Omental fat pad (tissue), 4 donors: ENCODE data around the gene SMPD3. TPM values are rescaled to one million over a fixed set of nuclear protein-coding genes. Genes with fewer than 3 reads are reported as not detected.

Experiments used
- ATAC-seq: fragments of 150-250 bp; one replicate; pipeline ENCODE4 v1.9.1; 2016; ENCODE audit warnings: mild to moderate bottlenecking, moderate library complexity; ENCODE audit not compliant: low FRiP score
- DNase-seq: peaks from one replicate; pipeline ENCODE4 v3.0.0-alpha.2; 2019; ENCODE audit warnings: low spot score
- small RNA-seq: library from RNA; depleted of rRNA; stranded (forward); fragments of <200 nt; gene quantifications from one replicate; pipeline ENCODE3, GENCODE V24; 2016
- total RNA-seq, 4 donors: library from RNA; depleted of rRNA; stranded (reverse); fragments of >200 nt; gene quantifications; one replicate each; pipeline ENCODE4 v1.1.0, GENCODE V29; 2016
- TF ChIP-seq, protein P1 (sequence below), 3 donors: fragments of 450-650 bp; IDR thresholded peaks; one replicate each; pipeline ENCODE4 v1.5.1; 2016 to 2017; ENCODE audit warnings: antibody characterized with exemption in 3 of 3, mild to moderate bottlenecking in 3 of 3, moderate library complexity in 2 of 3

SMPD3 gene
- total RNA-seq, 4 donors from 2014 or later: 0.63 to 44.8 (median 8.1) TPM

DNA sequence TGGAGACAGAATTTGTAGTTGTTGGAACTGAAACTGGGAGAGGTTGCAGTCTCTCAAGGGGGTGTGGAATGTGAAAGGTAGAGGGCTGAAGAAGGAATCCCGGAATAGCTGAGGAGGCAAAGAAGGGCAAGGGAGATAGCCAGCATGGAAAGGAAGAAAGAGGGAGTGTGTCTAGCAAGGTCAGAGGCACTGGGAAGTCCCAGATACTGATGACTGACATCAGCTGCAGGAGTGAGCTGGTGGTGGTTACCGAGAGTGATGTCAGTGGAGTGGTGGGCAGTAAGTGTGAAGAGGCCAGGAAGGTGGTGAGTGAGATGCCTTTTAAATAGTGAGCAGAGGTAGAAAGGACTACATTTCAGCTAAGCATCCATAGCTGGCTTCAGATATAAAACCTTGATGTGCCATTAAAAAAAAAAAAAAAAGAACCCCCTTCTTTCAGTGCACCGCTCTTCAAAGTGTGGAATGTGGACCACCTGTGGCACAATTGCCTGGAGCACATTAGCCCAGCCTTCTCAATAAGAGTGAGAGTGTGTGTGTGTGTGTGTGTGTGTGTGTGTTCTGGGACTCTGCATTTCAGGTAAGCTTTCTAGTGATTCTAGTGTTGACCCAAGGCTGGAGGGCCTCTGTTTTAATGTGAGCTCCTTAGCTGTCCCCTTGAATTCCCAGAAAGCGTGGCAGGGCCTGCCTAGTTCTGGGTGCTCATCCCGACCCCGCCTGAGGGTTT is 129.0 kb downstream of the SMPD3 start:
- TF ChIP-seq, protein P1, sequence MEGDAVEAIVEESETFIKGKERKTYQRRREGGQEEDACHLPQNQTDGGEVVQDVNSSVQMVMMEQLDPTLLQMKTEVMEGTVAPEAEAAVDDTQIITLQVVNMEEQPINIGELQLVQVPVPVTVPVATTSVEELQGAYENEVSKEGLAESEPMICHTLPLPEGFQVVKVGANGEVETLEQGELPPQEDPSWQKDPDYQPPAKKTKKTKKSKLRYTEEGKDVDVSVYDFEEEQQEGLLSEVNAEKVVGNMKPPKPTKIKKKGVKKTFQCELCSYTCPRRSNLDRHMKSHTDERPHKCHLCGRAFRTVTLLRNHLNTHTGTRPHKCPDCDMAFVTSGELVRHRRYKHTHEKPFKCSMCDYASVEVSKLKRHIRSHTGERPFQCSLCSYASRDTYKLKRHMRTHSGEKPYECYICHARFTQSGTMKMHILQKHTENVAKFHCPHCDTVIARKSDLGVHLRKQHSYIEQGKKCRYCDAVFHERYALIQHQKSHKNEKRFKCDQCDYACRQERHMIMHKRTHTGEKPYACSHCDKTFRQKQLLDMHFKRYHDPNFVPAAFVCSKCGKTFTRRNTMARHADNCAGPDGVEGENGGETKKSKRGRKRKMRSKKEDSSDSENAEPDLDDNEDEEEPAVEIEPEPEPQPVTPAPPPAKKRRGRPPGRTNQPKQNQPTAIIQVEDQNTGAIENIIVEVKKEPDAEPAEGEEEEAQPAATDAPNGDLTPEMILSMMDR (IDR thresholded peaks at IDR 0.05): no peak

DNA sequence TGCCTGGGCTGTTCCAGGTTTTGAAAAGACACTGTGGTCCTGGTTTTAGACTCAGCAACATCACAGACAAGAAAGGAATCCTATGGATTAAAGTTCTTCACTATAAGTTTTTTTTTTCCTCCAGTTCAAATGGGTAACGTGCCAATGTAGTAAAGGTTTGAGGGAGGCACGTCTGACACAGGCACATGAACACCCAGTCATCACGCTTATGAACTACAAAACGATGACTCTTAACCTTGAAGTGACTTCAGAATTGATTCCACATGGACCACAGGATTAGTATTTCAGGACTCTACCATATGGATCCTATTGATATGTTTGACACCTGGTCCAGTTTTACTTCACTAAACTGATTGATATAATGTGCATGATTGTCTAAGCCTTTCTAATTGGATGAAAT is 135.2 kb downstream of the SMPD3 start:
- ATAC-seq (no peak), DNase-seq (no peak)
- TF ChIP-seq, protein P1 (IDR thresholded peaks at IDR 0.05): no peak

More for the DNA sequence above, 129.0 kb downstream of the SMPD3 start:
- DNase-seq: no peak
- no peak for ATAC-seq

DNA sequence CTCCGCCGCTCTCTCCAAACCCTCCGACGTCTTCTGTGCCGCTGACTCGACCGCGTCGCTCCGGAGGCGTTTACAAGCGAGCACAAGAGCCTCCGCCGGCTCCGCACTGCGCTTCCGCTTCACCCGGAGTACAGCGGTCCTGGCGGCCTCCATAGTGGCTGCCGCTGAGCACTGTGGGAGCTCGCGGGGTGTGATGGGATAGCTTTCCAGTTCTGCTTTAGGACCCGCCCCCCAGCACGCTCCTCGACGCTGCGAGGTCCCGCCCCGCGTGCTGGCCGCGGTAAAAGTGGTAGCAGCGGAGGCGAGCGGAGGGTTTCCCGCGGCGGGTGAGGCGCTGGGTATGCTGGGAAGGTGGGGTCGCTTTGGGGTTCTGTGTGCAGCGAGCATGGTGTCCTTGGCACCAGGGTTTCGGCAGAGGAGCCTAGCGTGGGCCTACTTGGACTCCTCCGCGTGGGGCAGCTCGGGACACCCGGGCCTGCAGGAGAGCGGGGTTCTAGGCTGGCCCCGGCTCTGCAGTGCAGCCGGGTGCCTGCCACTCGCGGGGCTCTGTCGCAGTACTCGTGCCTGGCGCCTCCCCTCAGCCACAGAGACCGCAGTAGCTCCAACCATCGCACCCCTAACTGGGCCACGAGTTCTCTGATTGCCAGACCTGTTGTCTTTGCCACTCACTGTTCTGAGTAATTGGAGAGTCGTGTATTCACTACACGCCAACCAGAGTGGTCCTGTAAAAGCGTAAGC is 137.4 kb downstream of the SMPD3 start, which contains the start of the genes PRMT7 and SLC7A6OS:
PRMT7 (plus strand) TSS at position 246 of the 738 bp plus-strand sequence. CDS start 4,961 bp downstream, outside the sequence.
SLC7A6OS (minus strand) TSS at position 173 of the 738 bp plus-strand sequence; CDS start at position 153, 20 bp downstream.
- TF ChIP-seq, protein P1 (IDR thresholded peaks at IDR 0.05): no peak
- DNase-seq (peak; percentile 64), ATAC-seq (peak; percentile 100)

DNA sequence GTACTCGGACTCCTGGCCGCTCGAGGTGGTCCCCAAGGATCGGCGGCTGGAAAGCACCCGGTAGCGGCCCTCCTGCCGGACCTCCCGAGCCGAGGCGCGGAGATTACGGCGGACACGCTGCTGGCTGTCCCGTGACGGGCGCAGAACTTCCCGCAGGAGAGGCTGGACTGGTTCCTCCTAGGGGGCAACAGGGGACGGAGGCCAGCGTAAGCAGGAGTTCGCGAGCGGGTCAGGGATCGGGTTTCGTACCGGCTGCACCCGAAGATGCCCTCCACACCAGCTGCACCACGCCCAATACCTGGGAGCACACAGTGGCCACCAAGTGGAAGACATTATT is 137.9 kb downstream of the SMPD3 start:
- TF ChIP-seq, protein P1 (IDR thresholded peaks at IDR 0.05): no peak
- DNase-seq (no peak), ATAC-seq (peak; percentile 47)

DNA sequence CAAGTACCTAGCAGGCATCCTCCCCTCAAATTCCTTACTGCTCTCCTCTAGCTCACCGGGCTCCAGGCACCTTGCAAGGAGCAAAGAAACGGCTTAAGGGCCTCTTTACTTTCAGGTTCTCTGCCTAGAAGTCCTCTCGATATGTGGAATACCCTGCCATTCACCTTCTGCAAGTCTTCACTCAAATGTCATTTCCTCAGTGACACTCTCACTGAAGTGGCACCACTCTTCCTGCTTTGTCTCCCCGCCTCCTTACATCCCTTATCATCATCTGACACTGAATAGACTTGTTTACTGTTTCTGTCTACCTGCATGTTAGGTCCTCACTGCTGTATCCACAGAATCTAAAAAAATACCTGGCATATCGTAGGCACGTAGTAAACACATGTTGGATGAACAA is 138.5 kb downstream of the SMPD3 start:
- no peak for ATAC-seq
- TF ChIP-seq, protein P1 (IDR thresholded peaks at IDR 0.05): no peak
- DNase-seq: no peak

Small RNA genes lying within 50 kb of the gene (small RNA-seq; reads per million reads assigned to genes)
- not detected for gene RF00019
- not detected for gene RNU4-30P

Other genes starting within 250 kb of the SMPD3 start
- gene ESRP2, start 212.4 kb downstream of the SMPD3 start, total RNA-seq: 1 to 10 TPM in 3 of 4 donors, not detected in 1; 1.9 to 6.5 (median 4.2) TPM
- gene PLA2G15, start 203.1 kb downstream of the SMPD3 start, total RNA-seq: 10 to 100 TPM; 24.0 to 42.9 (median 31.1) TPM
- 100 to 1,000 TPM; 129 to 181 (median 147) TPM for gene SLC7A6, start 184.0 kb downstream of the SMPD3 start, total RNA-seq
- 10 to 100 TPM in 3 of 4 donors, 1 to 10 TPM in 1; 7.2 to 19.7 (median 14.7) TPM for gene SLC7A6OS, start 137.6 kb downstream of the SMPD3 start, total RNA-seq
- 10 to 100 TPM; 22.3 to 56.7 (median 35.8) TPM for gene PRMT7, start 137.5 kb downstream of the SMPD3 start, total RNA-seq
- gene ZFP90, start 90.8 kb upstream of the SMPD3 start, total RNA-seq: 10 to 100 TPM; 12.8 to 44.1 (median 18.3) TPM
- 10 to 100 TPM in 2 of 4 donors, 1 to 10 TPM in 1, not detected in 1; 8.3 to 22.4 (median 11.5) TPM for gene CDH3, start 196.8 kb upstream of the SMPD3 start, total RNA-seq